GM12878 (cell line): ENCODE measurements around the gene ETS1.

Source experiments
- FOS ChIP-seq: IDR thresholded peaks from 3 replicates; pipeline ENCODE4 v1.6.1; 2011; ENCODE audit warnings: borderline replicate concordance; ENCODE audit not compliant: insufficient read length; ENCODE audit errors: extremely low read depth
- KDM1A ChIP-seq: fragments of 200-600 bp; sonication (generic); IDR thresholded peaks from 2 replicates; pipeline ENCODE4 v1.6.1; 2016; ENCODE audit warnings: borderline replicate concordance
- MXI1 ChIP-seq: fragments of 150-350 bp; IDR thresholded peaks from 2 replicates; pipeline ENCODE4 v1.6.1; 2011; ENCODE audit warnings: low read depth, mild to moderate bottlenecking, inconsistent platforms, low read length, improper control_type of control experiment
- POLR2A ChIP-seq: IDR thresholded peaks from 2 replicates; pipeline ENCODE4 v1.6.1; 2011; ENCODE audit warnings: low read depth, mild to moderate bottlenecking, low read length
- SMC3 ChIP-seq: IDR thresholded peaks from 2 replicates; pipeline ENCODE4 v1.6.1; 2011; ENCODE audit warnings: low read length, improper control_type of control experiment, borderline replicate concordance
- SPI1 ChIP-seq: IDR thresholded peaks from 2 replicates; pipeline ENCODE4 v1.6.1; 2011; ENCODE audit warnings: low read depth, mild to moderate bottlenecking, low read length, moderate library complexity, borderline replicate concordance; ENCODE audit not compliant: insufficient read depth
- YY1 ChIP-seq: IDR thresholded peaks from 2 replicates; pipeline ENCODE4 v1.6.1; 2011; ENCODE audit warnings: low read depth, mild to moderate bottlenecking, low read length
- TF ChIP-seq, protein P1 (sequence below), 3 experiments: IDR thresholded peaks in 2 of 3; conservative IDR thresholded peaks in 1 of 3; 2 replicates each; pipeline ENCODE4 v1.5.1; 2011; ENCODE audit warnings: low read depth in 3 of 3, low read length in 3 of 3, mild to moderate bottlenecking in 3 of 3, control low read depth in 2 of 3, moderate library complexity in 2 of 3, inconsistent platforms in 1 of 3, mixed read lengths in 1 of 3; ENCODE audit not compliant: control insufficient read depth in 2 of 3, insufficient read depth in 1 of 3; ENCODE audit errors: extremely low read depth in 1 of 3
- TF ChIP-seq, protein P2 (sequence below): IDR thresholded peaks from 2 replicates; pipeline ENCODE4 v1.6.1; 2011; ENCODE audit warnings: low read depth, low read length, improper control_type of control experiment, borderline replicate concordance

DNA sequence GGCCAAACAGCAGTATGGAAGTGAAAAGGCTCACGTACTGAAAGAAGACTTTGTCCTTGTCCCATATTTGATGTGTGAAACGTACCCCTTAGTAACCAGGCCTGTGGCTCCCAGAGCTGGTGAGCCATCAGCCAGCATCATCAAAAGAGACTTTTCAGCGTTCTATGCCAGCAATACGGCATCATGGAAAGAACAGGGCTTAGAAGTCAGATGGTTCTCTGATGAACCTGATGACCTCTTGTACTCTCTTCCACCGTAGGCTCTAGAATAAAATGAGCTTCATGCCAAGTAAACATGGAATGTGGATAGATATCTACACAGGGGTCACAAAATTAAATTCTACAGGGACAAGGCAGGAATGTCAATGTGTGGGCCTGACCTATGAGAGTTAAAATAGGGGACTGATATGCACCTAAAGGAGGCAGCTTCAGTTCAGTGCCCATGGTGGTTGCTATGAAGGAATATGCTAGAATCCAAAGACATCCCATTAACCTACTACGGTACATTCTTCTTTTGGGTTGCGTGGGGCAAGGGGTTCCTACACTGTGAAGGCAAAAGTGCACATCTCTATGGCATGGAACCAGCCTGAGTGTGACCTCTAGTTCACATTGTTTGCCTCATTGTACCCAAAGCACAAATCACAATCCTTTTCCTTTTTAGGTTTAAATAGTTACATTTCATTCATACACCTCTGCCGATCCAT lies 130.6 kb downstream of the ETS1 start:
- TF ChIP-seq FOS (no peak), POLR2A (peak; percentile 32), KDM1A (no peak), YY1 (no peak), MXI1 (no peak), SPI1 (no peak), SMC3 (no peak)
- TF ChIP-seq, protein P1, sequence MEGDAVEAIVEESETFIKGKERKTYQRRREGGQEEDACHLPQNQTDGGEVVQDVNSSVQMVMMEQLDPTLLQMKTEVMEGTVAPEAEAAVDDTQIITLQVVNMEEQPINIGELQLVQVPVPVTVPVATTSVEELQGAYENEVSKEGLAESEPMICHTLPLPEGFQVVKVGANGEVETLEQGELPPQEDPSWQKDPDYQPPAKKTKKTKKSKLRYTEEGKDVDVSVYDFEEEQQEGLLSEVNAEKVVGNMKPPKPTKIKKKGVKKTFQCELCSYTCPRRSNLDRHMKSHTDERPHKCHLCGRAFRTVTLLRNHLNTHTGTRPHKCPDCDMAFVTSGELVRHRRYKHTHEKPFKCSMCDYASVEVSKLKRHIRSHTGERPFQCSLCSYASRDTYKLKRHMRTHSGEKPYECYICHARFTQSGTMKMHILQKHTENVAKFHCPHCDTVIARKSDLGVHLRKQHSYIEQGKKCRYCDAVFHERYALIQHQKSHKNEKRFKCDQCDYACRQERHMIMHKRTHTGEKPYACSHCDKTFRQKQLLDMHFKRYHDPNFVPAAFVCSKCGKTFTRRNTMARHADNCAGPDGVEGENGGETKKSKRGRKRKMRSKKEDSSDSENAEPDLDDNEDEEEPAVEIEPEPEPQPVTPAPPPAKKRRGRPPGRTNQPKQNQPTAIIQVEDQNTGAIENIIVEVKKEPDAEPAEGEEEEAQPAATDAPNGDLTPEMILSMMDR (IDR thresholded peaks at IDR 0.05 in 2 of 3, conservative IDR thresholded peaks at IDR 0.05 in 1 of 3; ENCODE audit: control insufficient read depth in 2 of 3, extremely low read depth in 1 of 3, insufficient read depth in 1 of 3, low read depth in 3 of 3, low read length in 3 of 3), result no peak
- TF ChIP-seq, protein P2, sequence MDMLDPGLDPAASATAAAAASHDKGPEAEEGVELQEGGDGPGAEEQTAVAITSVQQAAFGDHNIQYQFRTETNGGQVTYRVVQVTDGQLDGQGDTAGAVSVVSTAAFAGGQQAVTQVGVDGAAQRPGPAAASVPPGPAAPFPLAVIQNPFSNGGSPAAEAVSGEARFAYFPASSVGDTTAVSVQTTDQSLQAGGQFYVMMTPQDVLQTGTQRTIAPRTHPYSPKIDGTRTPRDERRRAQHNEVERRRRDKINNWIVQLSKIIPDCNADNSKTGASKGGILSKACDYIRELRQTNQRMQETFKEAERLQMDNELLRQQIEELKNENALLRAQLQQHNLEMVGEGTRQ, result no peak
